Activated naive CD8-positive, alpha-beta T cell treated with anti-CD3 and anti-CD28 coated beads for 36 hours (primary cell): Measurements from ENCODE around the gene AHDC1. TPM values are rescaled to one million over a fixed set of nuclear protein-coding genes. Genes with fewer than 3 reads are reported as not detected.
"Not testable (repeated sequence)": the region's sequence is repeated elsewhere in the genome, so short reads cannot be mapped to it uniquely, and the experiment has no call there.

ENCODE experiments used
- DNase-seq: peaks from one replicate; pipeline ENCODE4 v3.0.0; 2021
- H3K27ac Mint-ChIP-seq: one replicate; pipeline ENCODE4 v1.8.0; 2022; ENCODE audit warnings: mild to moderate bottlenecking, moderate library complexity, mixed read lengths
- H3K27me3 Mint-ChIP-seq: one replicate; pipeline ENCODE4 v1.8.0; 2022; ENCODE audit warnings: mild to moderate bottlenecking, mixed read lengths
- H3K36me3 Mint-ChIP-seq: one replicate; pipeline ENCODE4 v1.8.0; 2021; ENCODE audit warnings: mild to moderate bottlenecking, mixed read lengths
- H3K4me1 Mint-ChIP-seq: one replicate; pipeline ENCODE4 v1.8.0; 2021; ENCODE audit warnings: mixed read lengths
- H3K4me3 Mint-ChIP-seq: one replicate; pipeline ENCODE4 v1.8.0; 2022; ENCODE audit warnings: mild to moderate bottlenecking, moderate library complexity, mixed read lengths
- H3K9me3 Mint-ChIP-seq: one replicate; pipeline ENCODE4 v1.8.0; 2022; ENCODE audit warnings: mixed read lengths
- total RNA-seq, 2 experiments: library from RNA; stranded (reverse); gene quantifications; one replicate each; pipeline ENCODE4 v1.2.3, GENCODE V29; 2021

The AHDC1 gene
- total RNA-seq, 2 experiments from 2014 or later, result 10.0 to 12.0 TPM

DNA sequence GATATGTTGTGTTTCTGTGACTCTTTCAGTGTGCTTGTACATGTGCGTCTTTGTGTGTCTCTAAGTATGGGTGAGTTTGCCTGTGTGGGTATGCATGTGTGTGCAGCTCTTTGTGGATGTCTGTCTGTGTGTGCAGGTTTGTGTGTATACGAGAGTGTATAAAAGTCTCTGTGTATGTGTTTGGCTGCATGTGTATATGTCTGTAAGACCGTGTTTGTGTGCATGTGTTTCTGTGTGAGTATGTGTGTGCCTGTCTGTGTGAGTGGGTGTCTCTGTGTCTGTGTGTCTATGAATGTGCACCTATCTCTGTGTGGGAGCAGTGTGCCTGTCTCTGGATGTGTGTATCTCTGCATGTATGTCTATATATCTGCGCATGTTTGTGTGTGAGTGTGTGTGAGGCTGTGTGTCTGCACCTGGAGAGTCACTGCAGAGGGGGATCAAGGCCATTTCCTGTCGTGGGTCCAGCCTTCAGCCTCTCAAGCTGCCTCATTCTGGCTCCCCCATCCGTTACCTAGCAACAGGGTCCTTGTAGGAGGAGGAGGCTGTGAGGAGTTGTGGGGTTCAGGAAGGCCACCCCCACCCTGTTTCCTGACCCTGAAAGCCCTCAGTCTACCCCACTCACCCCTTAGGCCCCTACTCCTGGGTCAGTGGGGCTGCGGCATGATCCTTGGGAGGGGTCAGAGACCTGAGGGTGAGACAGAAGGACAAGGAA is 20.7 kb upstream of the AHDC1 start:
- DNase-seq, result no peak
- Mint-ChIP-seq H3K4me3 (no peak overlapping the region), H3K4me1 (peaks cover 28% of the 10 kb centered on the region)

GRCh38 chr1:27623327-27624212 is 19.6 kb upstream of the AHDC1 start:
- no peaks in the 10 kb centered on the region for H3K9me3 Mint-ChIP-seq
- H3K27ac Mint-ChIP-seq, result no peak overlapping the region
- DNase-seq, result no peak
- peaks cover 24% of the 10 kb centered on the region for H3K4me1 Mint-ChIP-seq
- no peaks in the 10 kb centered on the region for H3K36me3 Mint-ChIP-seq
- H3K4me3 Mint-ChIP-seq, result no peak overlapping the region
- H3K27me3 Mint-ChIP-seq, result no peaks in the 10 kb centered on the region

More for the DNA sequence above, 20.7 kb upstream of the AHDC1 start:
- Mint-ChIP-seq H3K9me3 (no peaks in the 10 kb centered on the region), H3K27me3 (no peaks in the 10 kb centered on the region), H3K27ac (no peak overlapping the region), H3K36me3 (no peaks in the 10 kb centered on the region)

GRCh38 chr1:27622828-27623227 is 18.9 kb upstream of the AHDC1 start:
- Mint-ChIP-seq H3K27ac (no peak overlapping the region), H3K4me1 (peaks cover 32% of the 10 kb centered on the region), H3K4me3 (no peak overlapping the region), H3K9me3 (no peaks in the 10 kb centered on the region), H3K27me3 (no peaks in the 10 kb centered on the region), H3K36me3 (no peaks in the 10 kb centered on the region)
- no peak for DNase-seq

DNA sequence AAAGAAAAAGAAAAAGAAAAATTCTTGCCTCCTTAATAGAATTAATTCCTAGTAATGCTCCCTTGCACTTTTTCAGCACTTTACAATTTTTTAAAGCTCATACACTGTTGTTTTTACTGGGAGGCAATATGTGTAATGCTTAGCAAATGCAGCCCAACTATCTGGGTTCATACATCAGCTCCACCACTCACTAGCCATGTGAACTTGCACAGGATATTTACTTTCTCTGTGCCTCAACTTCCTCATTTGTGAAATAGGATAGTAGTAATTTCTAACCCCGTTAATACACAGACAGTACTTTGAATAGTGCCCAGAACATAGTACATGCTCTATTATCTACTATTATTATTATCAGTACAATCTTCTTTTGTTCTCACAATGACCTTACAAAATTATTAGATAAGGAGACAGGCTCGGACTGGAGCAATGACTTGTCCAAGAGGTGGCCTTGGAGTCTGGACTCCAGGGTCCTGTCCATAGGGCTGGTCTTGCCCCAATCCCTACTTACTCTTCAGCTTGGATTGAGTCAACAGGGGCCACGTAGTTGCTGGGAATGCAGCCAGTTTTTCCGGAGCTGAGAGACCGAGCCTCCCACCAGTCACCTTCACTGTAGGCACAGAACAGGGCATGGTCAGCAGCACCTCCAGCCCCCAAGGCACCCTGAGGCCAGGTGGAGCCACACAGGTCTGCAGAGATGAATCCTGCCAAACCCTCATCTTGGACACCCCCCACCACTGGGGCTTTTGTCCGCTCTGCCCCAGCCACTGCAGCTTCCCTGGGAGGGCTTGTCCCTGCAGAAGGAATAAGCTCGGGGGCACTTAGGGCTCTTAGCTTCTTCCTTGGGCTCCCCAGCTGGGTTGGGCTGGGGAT is 17.3 kb upstream of the AHDC1 start:
- Mint-ChIP-seq H3K4me3 (no peak overlapping the region), H3K27me3 (no peaks in the 10 kb centered on the region), H3K27ac (no peak overlapping the region)

DNA sequence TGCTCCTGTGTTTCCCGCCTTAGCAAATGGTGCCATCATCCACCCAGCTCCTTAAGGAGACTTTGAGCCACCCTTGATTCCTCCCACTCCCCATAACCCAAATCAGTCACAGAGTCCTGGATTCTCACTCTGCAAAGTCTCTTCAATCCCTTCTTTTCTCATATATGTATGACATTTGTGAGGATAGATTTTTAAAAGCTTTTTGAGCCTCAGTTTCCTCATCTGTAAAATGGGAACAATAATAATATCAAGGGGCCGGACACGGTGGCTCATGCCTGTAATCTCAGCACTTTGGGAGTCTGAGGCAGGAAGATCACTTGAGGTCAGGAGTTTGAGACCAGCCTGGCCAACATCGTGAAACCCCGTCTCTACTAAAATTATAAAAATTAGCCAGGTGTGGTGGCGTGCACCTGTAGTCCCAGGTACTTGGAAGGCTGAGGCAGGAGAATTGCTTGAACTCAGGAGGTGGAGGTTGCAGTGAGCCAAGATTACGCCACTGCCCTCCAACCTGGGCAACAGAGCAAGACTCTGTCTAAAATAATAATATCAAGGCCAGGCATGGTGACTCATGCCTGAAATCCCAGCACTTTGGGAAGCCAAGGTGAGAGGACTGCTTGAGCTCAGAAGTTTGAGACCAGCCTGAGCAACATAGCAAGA is 16.0 kb upstream of the AHDC1 start:
- DNase-seq, H3K36me3 Mint-ChIP-seq, H3K9me3 Mint-ChIP-seq, H3K4me3 Mint-ChIP-seq, H3K27ac Mint-ChIP-seq, H3K27me3 Mint-ChIP-seq: not testable (repeated sequence)
- H3K4me1 Mint-ChIP-seq, result peaks cover 39% of the 10 kb centered on the region

More for the DNA sequence above, 17.3 kb upstream of the AHDC1 start:
- Mint-ChIP-seq H3K4me1 (peaks cover 41% of the 10 kb centered on the region), H3K9me3 (no peaks in the 10 kb centered on the region), H3K36me3 (no peaks in the 10 kb centered on the region)
- DNase-seq, result no peak

- Mint-ChIP-seq H3K27ac (peak overlapping the region; percentile 70), H3K4me1 (peaks cover 46% of the 10 kb centered on the region), H3K27me3 (no peaks in the 10 kb centered on the region), H3K36me3 (no peaks in the 10 kb centered on the region), H3K4me3 (no peak overlapping the region), H3K9me3 (no peaks in the 10 kb centered on the region)
- no peak for DNase-seq
Observed at GRCh38 chr1:27618341-27619082, 14.6 kb upstream of the AHDC1 start.

GRCh38 chr1:27617420-27617819 is 13.5 kb upstream of the AHDC1 start:
- no peak for DNase-seq
- H3K9me3 Mint-ChIP-seq, result no peaks in the 10 kb centered on the region
- no peaks in the 10 kb centered on the region for H3K27me3 Mint-ChIP-seq
- H3K36me3 Mint-ChIP-seq, result no peaks in the 10 kb centered on the region
- H3K27ac Mint-ChIP-seq, result peak overlapping the region; percentile 67
- peaks cover 38% of the 10 kb centered on the region for H3K4me1 Mint-ChIP-seq
- H3K4me3 Mint-ChIP-seq, result no peak overlapping the region

DNA sequence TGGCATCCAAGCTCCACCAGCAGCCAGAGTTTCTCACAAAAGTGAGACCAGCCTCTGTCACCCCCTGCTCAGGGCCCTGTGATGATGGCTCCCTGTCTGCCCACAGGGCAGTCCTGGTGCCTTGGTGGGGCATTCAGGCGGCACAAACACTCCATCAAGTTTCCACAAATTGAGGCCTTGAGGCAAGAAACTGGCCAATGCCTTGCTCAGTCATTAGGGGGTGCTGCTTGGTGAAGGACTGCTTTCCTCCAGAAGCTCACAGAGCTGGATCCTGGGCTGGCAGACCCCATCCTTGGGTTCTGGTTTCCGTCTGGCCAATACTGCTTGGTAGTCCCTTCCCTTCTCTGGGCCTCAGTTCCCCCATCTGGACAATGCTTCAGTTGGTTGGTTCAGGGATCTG is 12.5 kb upstream of the AHDC1 start:
- H3K36me3 Mint-ChIP-seq, result no peaks in the 10 kb centered on the region
- H3K9me3 Mint-ChIP-seq, result no peaks in the 10 kb centered on the region
- H3K4me3 Mint-ChIP-seq, result no peak overlapping the region
- no peaks in the 10 kb centered on the region for H3K27me3 Mint-ChIP-seq
- peaks cover 38% of the 10 kb centered on the region for H3K4me1 Mint-ChIP-seq
- no peak for DNase-seq
- peak overlapping the region; percentile 5 for H3K27ac Mint-ChIP-seq

GRCh38 chr1:27615346-27616192 is 11.6 kb upstream of the AHDC1 start:
- H3K4me3 Mint-ChIP-seq, result no peak overlapping the region

DNA sequence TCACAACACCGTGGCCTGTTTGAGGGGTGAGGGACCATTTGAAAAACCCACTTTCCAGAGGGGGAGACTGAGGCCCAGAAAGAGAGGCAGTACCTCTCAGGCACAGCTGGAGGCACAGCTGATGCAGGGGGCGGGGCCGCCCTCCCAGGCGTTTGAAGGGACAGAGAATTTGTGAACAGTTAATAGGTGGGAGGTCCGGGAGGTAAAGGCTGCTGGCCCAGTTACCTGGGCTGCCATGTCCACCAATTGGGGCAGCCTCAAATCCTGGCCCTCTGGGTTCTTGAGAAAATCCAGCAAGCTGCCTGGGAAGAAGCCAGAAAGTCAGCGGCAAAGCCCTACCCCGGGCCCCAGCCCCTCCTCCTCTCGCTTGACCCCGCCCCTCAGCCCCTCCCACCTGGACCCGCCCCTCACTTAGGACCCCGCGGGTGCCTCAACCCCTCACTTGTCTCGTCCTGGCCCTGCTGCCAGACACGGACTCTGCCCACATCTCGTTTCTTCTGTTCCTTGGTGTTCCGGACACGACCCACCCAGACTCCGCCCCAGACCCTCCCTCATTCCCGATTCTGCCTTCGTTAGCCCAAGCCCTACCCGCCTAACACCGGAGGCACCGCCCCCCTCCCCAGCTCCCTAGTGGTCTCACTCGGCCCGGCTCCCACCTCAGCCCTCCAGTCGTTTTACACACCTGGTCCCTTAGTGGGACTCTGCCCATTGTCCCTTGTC is 10.8 kb upstream of the AHDC1 start:
- Mint-ChIP-seq H3K27me3 (no peaks in the 10 kb centered on the region), H3K27ac (no peak overlapping the region), H3K4me3 (no peak overlapping the region), H3K36me3 (no peaks in the 10 kb centered on the region), H3K9me3 (no peaks in the 10 kb centered on the region), H3K4me1 (peaks cover 38% of the 10 kb centered on the region)
- no peak for DNase-seq

More at GRCh38 chr1:27615346-27616192, 11.6 kb upstream of the AHDC1 start:
- no peak for DNase-seq
- no peaks in the 10 kb centered on the region for H3K36me3 Mint-ChIP-seq
- no peak overlapping the region for H3K27ac Mint-ChIP-seq
- no peaks in the 10 kb centered on the region for H3K9me3 Mint-ChIP-seq
- H3K27me3 Mint-ChIP-seq, result no peaks in the 10 kb centered on the region
- H3K4me1 Mint-ChIP-seq, result peaks cover 38% of the 10 kb centered on the region

- H3K27me3 Mint-ChIP-seq, result no peaks in the 10 kb centered on the region
- no peaks in the 10 kb centered on the region for H3K36me3 Mint-ChIP-seq
- no peak overlapping the region for H3K27ac Mint-ChIP-seq
- H3K9me3 Mint-ChIP-seq, result no peaks in the 10 kb centered on the region
- DNase-seq, result no peak
- no peak overlapping the region for H3K4me3 Mint-ChIP-seq
- peaks cover 34% of the 10 kb centered on the region for H3K4me1 Mint-ChIP-seq
Observed at GRCh38 chr1:27614043-27614624, 10.2 kb upstream of the AHDC1 start.

DNA sequence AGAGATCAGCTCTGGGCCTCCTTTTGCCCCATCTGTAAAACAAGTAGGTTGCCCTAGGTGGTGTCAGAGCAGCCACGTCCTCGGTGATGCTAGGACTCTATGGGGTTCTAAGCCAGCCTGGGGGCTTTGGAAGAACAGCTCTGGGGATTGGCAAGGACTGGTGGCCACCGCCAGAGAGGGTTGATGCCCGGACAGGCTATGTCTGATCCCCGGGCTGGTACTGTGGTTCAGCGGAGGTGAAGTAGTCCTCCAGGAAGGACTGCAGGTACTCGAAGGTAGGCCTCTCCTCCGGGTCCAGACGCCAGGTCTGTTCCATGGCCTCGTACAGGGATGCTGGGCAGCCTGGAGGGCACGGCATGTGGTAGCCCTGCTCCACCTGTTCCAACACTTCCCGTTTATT is 8.8 kb upstream of the AHDC1 start:
- Mint-ChIP-seq H3K9me3 (no peaks in the 10 kb centered on the region), H3K27ac (no peak overlapping the region), H3K4me1 (peaks cover 22% of the 10 kb centered on the region), H3K4me3 (no peak overlapping the region), H3K36me3 (no peaks in the 10 kb centered on the region), H3K27me3 (no peaks in the 10 kb centered on the region)
- DNase-seq, result no peak
